ENCODE results near the gene ACBD3. TPM values are rescaled to one million over a fixed set of nuclear protein-coding genes. Genes with fewer than 3 reads are reported as not detected.

The ACBD3 gene
- total and polyA plus RNA-seq, 2 donors from 2014 or later: 12.4 to 43.1 TPM

DNA sequence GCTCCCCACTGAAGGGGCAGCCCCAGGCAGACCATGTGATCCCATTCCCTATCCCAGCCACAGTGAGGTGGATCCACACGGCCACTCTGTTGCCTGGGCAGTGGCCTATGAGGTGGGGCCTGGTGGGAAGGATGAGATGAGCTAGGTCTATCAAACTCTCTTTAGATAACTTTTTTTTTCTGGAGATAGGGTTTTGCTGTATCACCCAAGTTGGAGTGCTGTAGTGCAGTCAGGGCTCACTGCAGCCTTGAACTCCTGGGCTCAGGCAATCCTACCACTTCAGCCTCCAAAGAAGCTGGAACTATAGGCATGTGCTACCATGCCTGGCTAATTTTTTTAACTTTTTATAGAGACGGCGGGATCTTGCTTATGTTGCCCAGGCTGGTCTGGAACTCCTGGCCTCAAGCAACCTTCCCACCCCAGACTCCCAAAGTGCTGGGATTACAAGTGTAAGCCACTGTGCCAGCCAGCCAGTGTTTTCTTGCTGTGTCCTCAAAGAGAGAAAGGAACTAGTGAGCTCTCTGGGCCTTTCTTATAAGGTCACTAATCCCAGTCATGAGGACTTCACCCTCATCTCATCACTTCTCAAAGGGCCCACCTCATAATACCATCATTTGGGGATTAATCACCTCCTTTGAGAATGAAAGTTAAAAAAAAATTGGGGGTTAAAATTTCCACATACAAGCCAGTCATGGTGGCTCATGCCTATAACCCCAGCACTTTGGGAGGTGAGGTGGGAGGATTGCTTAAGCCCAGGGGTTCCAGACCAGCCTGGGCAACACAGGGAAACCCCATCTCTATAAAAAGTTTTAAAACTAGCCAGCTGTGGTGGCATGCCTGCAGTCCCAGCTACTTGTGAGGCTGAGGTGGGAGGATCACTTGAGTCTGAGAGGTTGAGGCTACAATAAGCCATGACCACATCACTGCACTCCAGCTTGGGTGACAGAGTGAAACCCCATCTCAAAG, 87.4 kb downstream of the ACBD3 start:
- Histone ChIP-seq H3K27ac (ENCODE audit: low read depth in 2 of 2, low read length in 2 of 2) (no peak overlapping the region), H3K36me3 (ENCODE audit: control insufficient read depth in 2 of 3, insufficient read depth in 3 of 3, low read length in 3 of 3) (no peaks in the 10 kb centered on the region), H3K9me3 (ENCODE audit: control insufficient read depth in 2 of 3, insufficient read depth in 1 of 3, low read length in 3 of 3) (no peaks in the 10 kb centered on the region), H3K9ac (ENCODE audit: low read length in 3 of 3) (no peak overlapping the region), H3K4me3 (ENCODE audit: low read length in 3 of 3) (no peak overlapping the region), H3K4me1 (ENCODE audit: control insufficient read depth in 2 of 3, insufficient read depth in 2 of 3, low read depth in 1 of 3, low read length in 3 of 3) (peaks cover 0 to 4% (median 2%) of the 10 kb centered on the region in 3 donors), H3K27me3 (ENCODE audit: control insufficient read depth, insufficient read depth, low read length) (no peaks in the 10 kb centered on the region)
- TF ChIP-seq, protein P1, sequence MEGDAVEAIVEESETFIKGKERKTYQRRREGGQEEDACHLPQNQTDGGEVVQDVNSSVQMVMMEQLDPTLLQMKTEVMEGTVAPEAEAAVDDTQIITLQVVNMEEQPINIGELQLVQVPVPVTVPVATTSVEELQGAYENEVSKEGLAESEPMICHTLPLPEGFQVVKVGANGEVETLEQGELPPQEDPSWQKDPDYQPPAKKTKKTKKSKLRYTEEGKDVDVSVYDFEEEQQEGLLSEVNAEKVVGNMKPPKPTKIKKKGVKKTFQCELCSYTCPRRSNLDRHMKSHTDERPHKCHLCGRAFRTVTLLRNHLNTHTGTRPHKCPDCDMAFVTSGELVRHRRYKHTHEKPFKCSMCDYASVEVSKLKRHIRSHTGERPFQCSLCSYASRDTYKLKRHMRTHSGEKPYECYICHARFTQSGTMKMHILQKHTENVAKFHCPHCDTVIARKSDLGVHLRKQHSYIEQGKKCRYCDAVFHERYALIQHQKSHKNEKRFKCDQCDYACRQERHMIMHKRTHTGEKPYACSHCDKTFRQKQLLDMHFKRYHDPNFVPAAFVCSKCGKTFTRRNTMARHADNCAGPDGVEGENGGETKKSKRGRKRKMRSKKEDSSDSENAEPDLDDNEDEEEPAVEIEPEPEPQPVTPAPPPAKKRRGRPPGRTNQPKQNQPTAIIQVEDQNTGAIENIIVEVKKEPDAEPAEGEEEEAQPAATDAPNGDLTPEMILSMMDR (IDR thresholded peaks at IDR 0.05; ENCODE audit: borderline replicate concordance, extremely low read depth, insufficient read depth): no peak
- intact Hi-C loops (cut with DNase I): no loop called here
- FAIRE-seq: no peak
- DNase-seq: no peak

DNA sequence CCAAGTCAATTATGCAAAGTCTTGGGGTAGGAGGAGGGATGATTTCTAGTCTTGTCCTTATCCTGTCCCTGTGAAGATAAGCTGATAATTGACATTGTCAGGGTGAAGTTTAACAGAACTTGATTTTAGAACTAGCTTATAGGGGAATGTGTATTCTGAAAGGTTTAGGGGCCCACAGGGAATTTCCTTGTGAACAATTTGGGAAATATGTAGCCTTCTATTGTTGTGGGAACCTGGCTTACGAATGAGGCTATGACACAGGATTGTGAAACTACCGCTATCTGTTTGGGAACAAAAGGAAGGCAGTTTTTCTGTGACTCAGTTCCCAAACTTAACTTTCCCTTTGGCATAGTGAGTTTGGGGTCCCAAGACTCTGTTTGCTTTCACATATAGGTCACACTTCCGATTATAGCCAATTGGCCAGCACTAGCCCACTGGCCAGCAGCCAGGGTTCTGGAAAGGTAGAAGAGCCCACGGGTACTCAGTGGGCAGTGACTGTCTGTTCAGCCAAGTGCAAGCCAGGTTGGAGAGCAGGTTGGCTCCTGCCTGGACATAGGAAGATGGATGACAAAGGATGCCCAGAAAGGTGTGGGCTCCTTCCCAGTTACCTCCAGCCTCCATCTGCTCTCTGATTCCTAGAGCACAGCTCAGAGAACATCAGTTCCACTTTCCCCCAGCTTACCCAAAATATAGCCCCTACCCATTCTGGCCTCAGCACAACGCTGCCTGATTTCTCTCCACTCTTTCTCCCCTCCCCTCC, 88.5 kb downstream of the ACBD3 start:
- H3K4me3 ChIP-seq (ENCODE audit: low read length in 3 of 3): no peak overlapping the region
- H3K36me3 ChIP-seq (ENCODE audit: control insufficient read depth in 2 of 3, insufficient read depth in 3 of 3, low read length in 3 of 3): no peaks in the 10 kb centered on the region
- H3K27me3 ChIP-seq (ENCODE audit: control insufficient read depth, insufficient read depth, low read length): no peaks in the 10 kb centered on the region
- no peak for FAIRE-seq
- TF ChIP-seq, protein P1 (IDR thresholded peaks at IDR 0.05; ENCODE audit: borderline replicate concordance, extremely low read depth, insufficient read depth): no peak
- DNase-seq: no peak
- no peak overlapping the region for H3K27ac ChIP-seq (ENCODE audit: low read depth in 2 of 2, low read length in 2 of 2)
- H3K9ac ChIP-seq (ENCODE audit: low read length in 3 of 3): no peak overlapping the region
- H3K4me1 ChIP-seq (ENCODE audit: control insufficient read depth in 2 of 3, insufficient read depth in 2 of 3, low read depth in 1 of 3, low read length in 3 of 3): peaks cover 0 to 4% (median 2%) of the 10 kb centered on the region in 3 donors
- H3K9me3 ChIP-seq (ENCODE audit: control insufficient read depth in 2 of 3, insufficient read depth in 1 of 3, low read length in 3 of 3): no peaks in the 10 kb centered on the region
- intact Hi-C loops (cut with DNase I): no loop called here

DNA sequence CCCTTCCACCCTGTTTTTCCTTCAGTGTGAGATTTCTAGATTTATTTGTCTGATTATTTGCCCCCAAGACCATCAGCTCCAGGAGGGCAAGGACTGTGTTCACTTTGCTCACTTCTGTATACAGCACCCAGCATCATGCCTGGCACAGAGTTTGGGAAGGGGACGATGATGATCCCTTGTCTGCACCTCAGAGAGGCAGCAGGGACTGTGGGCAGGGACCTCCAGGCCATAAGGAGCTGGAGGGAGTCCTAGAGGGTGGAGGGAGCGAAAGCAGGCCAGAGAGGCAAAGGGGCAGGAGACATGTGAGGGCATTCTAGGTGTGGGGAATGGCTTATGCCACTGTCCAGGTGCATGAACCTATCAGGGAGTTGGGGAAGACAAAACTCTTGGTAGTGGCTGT, 91.3 kb downstream of the ACBD3 start:
- no peak for DNase-seq
- no peaks in the 10 kb centered on the region for H3K9me3 ChIP-seq (ENCODE audit: control insufficient read depth in 2 of 3, insufficient read depth in 1 of 3, low read length in 3 of 3)

More for the DNA sequence above, 91.3 kb downstream of the ACBD3 start:
- no peak for FAIRE-seq
- TF ChIP-seq, protein P1 (IDR thresholded peaks at IDR 0.05; ENCODE audit: borderline replicate concordance, extremely low read depth, insufficient read depth): no peak
- peaks cover 0 to 4% (median 0%) of the 10 kb centered on the region in 3 donors for H3K4me1 ChIP-seq (ENCODE audit: control insufficient read depth in 2 of 3, insufficient read depth in 2 of 3, low read depth in 1 of 3, low read length in 3 of 3)
- H3K27ac ChIP-seq (ENCODE audit: low read depth in 2 of 2, low read length in 2 of 2): no peak overlapping the region
- H3K36me3 ChIP-seq (ENCODE audit: control insufficient read depth in 2 of 3, insufficient read depth in 3 of 3, low read length in 3 of 3): no peaks in the 10 kb centered on the region
- H3K27me3 ChIP-seq (ENCODE audit: control insufficient read depth, insufficient read depth, low read length): no peaks in the 10 kb centered on the region
- no peak overlapping the region for H3K9ac ChIP-seq (ENCODE audit: low read length in 3 of 3)
- H3K4me3 ChIP-seq (ENCODE audit: low read length in 3 of 3): no peak overlapping the region
- intact Hi-C loops (cut with DNase I): no loop called here

Other genes with a start within 250 kb of the ACBD3 start
- 0.13 TPM for gene LEFTY2, start 245.5 kb downstream of the ACBD3 start, total RNA-seq
- gene LEFTY2, start 245.5 kb downstream of the ACBD3 start, polyA plus RNA-seq (ENCODE audit: insufficient read depth, low read depth, low replicate concordance): 0.28 TPM
- 19.2 TPM for gene SDE2, start 187.4 kb downstream of the ACBD3 start, total RNA-seq
- 3.4 TPM for gene SDE2, start 187.4 kb downstream of the ACBD3 start, polyA plus RNA-seq (ENCODE audit: insufficient read depth, low read depth, low replicate concordance)
- gene H3-3A, start 124.0 kb downstream of the ACBD3 start, total RNA-seq: 524 TPM
- 404 TPM for gene H3-3A, start 124.0 kb downstream of the ACBD3 start, polyA plus RNA-seq (ENCODE audit: insufficient read depth, low read depth, low replicate concordance)
- gene MIXL1, start 36.9 kb upstream of the ACBD3 start, total RNA-seq: 0.16 TPM
- gene MIXL1, start 36.9 kb upstream of the ACBD3 start, polyA plus RNA-seq (ENCODE audit: insufficient read depth, low read depth, low replicate concordance): 0.56 TPM
- 2.7 TPM for gene LIN9, start 122.4 kb upstream of the ACBD3 start, total RNA-seq
- 0.73 TPM for gene LIN9, start 122.4 kb upstream of the ACBD3 start, polyA plus RNA-seq (ENCODE audit: insufficient read depth, low read depth, low replicate concordance)
- gene PARP1, start 221.4 kb upstream of the ACBD3 start, total RNA-seq: 71.1 TPM
- 37.9 TPM for gene PARP1, start 221.4 kb upstream of the ACBD3 start, polyA plus RNA-seq (ENCODE audit: insufficient read depth, low read depth, low replicate concordance)